Muscle of arm (tissue), 12 donors: ENCODE measurements around the gene PIWIL4. TPM values are rescaled to one million over a fixed set of nuclear protein-coding genes. Genes with fewer than 3 reads are reported as not detected.
A peak's percentile ranks its signal among the peaks of the same experiment; 100 is the strongest.
"Not testable (repeated sequence)": the region's sequence is repeated elsewhere in the genome, so short reads cannot be mapped to it uniquely, and the experiment has no call there.

Source experiments
- DNase-seq: peaks from one replicate; pipeline ENCODE4 v3.0.0-alpha.2; 2013
- polyA plus RNA-seq, 12 donors: library from polyadenylated mRNA; unstranded; fragments of 120-200 nt; gene quantifications; one replicate each; pipeline ENCODE4 v1.2.1, GENCODE V29; 2013; ENCODE audit not compliant: insufficient read length in 12 of 12

Gene PIWIL4
- polyA plus RNA-seq, 12 donors, result 3.6 to 6.7 (median 4.8) TPM; not detected in 2

- no peak for DNase-seq
These were observed 67.9 kb downstream of the PIWIL4 start for GRCh38 chr11:94635072-94635471.

- DNase-seq, result no peak
These were observed 69.3 kb downstream of the PIWIL4 start for GRCh38 chr11:94636388-94636949.

GRCh38 chr11:94638301-94638901, 71.2 kb downstream of the PIWIL4 start:
- DNase-seq, result no peak

GRCh38 chr11:94638902-94639373, 71.8 kb downstream of the PIWIL4 start:
- DNase-seq, result no peak

GRCh38 chr11:94639901-94640721, 72.9 kb downstream of the PIWIL4 start:
- no peak for DNase-seq

GRCh38 chr11:94641167-94641761, 74.1 kb downstream of the PIWIL4 start:
- DNase-seq, result no peak

GRCh38 chr11:94643186-94643585, 76.0 kb downstream of the PIWIL4 start:
- DNase-seq, result not testable (repeated sequence)

GRCh38 chr11:94647926-94648325, 80.8 kb downstream of the PIWIL4 start:
- no peak for DNase-seq

GRCh38 chr11:94648789-94649188, 81.6 kb downstream of the PIWIL4 start:
- no peak for DNase-seq

- DNase-seq, result no peak
These were observed 82.1 kb downstream of the PIWIL4 start for GRCh38 chr11:94649254-94649653.

GRCh38 chr11:94649964-94650623, 82.9 kb downstream of the PIWIL4 start:
- DNase-seq, result no peak

GRCh38 chr11:94650756-94651155, 83.6 kb downstream of the PIWIL4 start:
- DNase-seq, result peak; percentile 57

- no peak for DNase-seq
These were observed 85.6 kb downstream of the PIWIL4 start for GRCh38 chr11:94652735-94653284.

GRCh38 chr11:94653561-94653960, 86.4 kb downstream of the PIWIL4 start:
- no peak for DNase-seq

- no peak for DNase-seq
These were observed 87.0 kb downstream of the PIWIL4 start for GRCh38 chr11:94654201-94654600.

- DNase-seq, result no peak
These were observed 88.1 kb downstream of the PIWIL4 start for GRCh38 chr11:94655291-94655690.

GRCh38 chr11:94655956-94656355, 88.8 kb downstream of the PIWIL4 start:
- DNase-seq, result no peak

GRCh38 chr11:94656968-94657367, 89.8 kb downstream of the PIWIL4 start:
- no peak for DNase-seq

- DNase-seq, result no peak
These were observed 90.5 kb downstream of the PIWIL4 start for GRCh38 chr11:94657629-94658028.

- DNase-seq, result no peak
These were observed 91.2 kb downstream of the PIWIL4 start for GRCh38 chr11:94658386-94658785.

- DNase-seq, result no peak
These were observed 91.7 kb downstream of the PIWIL4 start for GRCh38 chr11:94658888-94659287.

GRCh38 chr11:94661444-94661843, 94.3 kb downstream of the PIWIL4 start:
- no peak for DNase-seq
